HCT116 (cell line): ENCODE measurements around the gene OPCML.

Experiments used
- CEBPB ChIP-seq: IDR thresholded peaks from 2 replicates; pipeline ENCODE4 v1.6.1; 2012; ENCODE audit warnings: low read depth
- EZH2 ChIP-seq: fragments of 200-600 bp; sonication (generic); IDR thresholded peaks from 2 replicates; pipeline ENCODE4 v1.6.1; 2017; ENCODE audit warnings: antibody characterized with exemption, mixed run types
- JUND ChIP-seq: IDR thresholded peaks from 2 replicates; pipeline ENCODE4 v1.6.1; 2012
- POLR2A ChIP-seq: IDR thresholded peaks from 2 replicates; pipeline ENCODE4 v1.7.0; 2011; ENCODE audit warnings: borderline replicate concordance; ENCODE audit not compliant: insufficient read depth, insufficient read length; ENCODE audit errors: extremely low read depth
- POLR2AphosphoS5 ChIP-seq: IDR thresholded peaks from 2 replicates; pipeline ENCODE4 v1.6.1; 2011; ENCODE audit warnings: mild to moderate bottlenecking, low read depth, low read length, moderate library complexity
- RAD21 ChIP-seq: IDR thresholded peaks from 2 replicates; pipeline ENCODE4 v1.6.1; 2012; ENCODE audit warnings: low read depth, mild to moderate bottlenecking
- SIN3A ChIP-seq: IDR thresholded peaks from 2 replicates; pipeline ENCODE4 v1.6.1; 2012; ENCODE audit warnings: low read depth
- SP1 ChIP-seq: IDR thresholded peaks from 2 replicates; pipeline ENCODE4 v1.6.1; 2012; ENCODE audit warnings: low read depth
- TCF7L2 ChIP-seq: IDR thresholded peaks from 2 replicates; pipeline ENCODE4 v1.7.0; 2011; ENCODE audit warnings: borderline replicate concordance, inconsistent platforms; ENCODE audit not compliant: insufficient read depth, insufficient read length; ENCODE audit errors: extremely low read depth
- ZNF274 ChIP-seq: fragments of 200-500 bp; sonication (Bioruptor generic); IDR thresholded peaks from 2 replicates; pipeline ENCODE4 v1.6.1; 2014; ENCODE audit warnings: mild to moderate bottlenecking, low read depth, low read length, inconsistent platforms
- TF ChIP-seq, protein P1 (sequence below), 3 experiments: fragments of 200-600 bp in 1 of 3; sonication (generic) in 1 of 3; IDR thresholded peaks in 2 of 3; conservative IDR thresholded peaks in 1 of 3; 2 replicates each; pipeline ENCODE4 v1.5.1; 2012 to 2017; ENCODE audit warnings: low read depth in 2 of 3, low read length in 2 of 3, antibody characterized with exemption in 1 of 3, borderline replicate concordance in 1 of 3, control low read depth in 1 of 3, mild to moderate bottlenecking in 1 of 3, mixed read lengths in 1 of 3, mixed run types in 1 of 3, moderate library complexity in 1 of 3; ENCODE audit not compliant: insufficient read depth in 1 of 3
- TF ChIP-seq, protein P2 (sequence below): IDR thresholded peaks from 2 replicates; pipeline ENCODE4 v1.6.1; 2012

DNA sequence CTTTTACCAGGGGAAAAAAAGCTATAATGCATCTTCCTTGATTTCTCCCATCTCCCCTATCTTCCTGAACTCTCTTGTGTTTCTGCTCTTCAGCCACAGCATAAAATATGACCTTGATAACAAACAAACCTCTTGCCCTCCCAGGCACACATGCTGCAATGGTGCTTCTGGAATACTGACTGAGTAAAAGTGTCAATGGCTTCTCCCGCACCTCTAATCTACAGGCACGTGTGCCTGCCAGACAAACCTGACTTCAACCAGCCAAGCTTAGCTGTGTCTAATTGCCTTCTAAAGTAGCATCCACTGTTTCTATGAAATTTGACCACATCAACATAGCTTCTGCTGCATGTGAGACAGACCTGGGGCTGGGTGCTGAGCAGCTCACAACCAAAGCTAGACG, 12.7 kb downstream of the OPCML start:
- no peak for TF ChIP-seq JUND
- TF ChIP-seq RAD21 = no peak
- TF ChIP-seq, protein P1, sequence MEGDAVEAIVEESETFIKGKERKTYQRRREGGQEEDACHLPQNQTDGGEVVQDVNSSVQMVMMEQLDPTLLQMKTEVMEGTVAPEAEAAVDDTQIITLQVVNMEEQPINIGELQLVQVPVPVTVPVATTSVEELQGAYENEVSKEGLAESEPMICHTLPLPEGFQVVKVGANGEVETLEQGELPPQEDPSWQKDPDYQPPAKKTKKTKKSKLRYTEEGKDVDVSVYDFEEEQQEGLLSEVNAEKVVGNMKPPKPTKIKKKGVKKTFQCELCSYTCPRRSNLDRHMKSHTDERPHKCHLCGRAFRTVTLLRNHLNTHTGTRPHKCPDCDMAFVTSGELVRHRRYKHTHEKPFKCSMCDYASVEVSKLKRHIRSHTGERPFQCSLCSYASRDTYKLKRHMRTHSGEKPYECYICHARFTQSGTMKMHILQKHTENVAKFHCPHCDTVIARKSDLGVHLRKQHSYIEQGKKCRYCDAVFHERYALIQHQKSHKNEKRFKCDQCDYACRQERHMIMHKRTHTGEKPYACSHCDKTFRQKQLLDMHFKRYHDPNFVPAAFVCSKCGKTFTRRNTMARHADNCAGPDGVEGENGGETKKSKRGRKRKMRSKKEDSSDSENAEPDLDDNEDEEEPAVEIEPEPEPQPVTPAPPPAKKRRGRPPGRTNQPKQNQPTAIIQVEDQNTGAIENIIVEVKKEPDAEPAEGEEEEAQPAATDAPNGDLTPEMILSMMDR (IDR thresholded peaks at IDR 0.05 in 2 of 3, conservative IDR thresholded peaks at IDR 0.05 in 1 of 3; ENCODE audit: borderline replicate concordance in 1 of 3, insufficient read depth in 1 of 3, low read depth in 2 of 3, low read length in 2 of 3) = no peak
- TF ChIP-seq EZH2 = no peak
- TF ChIP-seq POLR2AphosphoS5 = no peak
- TF ChIP-seq SIN3A = no peak
- TF ChIP-seq, protein P2, sequence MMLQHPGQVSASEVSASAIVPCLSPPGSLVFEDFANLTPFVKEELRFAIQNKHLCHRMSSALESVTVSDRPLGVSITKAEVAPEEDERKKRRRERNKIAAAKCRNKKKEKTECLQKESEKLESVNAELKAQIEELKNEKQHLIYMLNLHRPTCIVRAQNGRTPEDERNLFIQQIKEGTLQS = no peak
- no peak for TF ChIP-seq CEBPB
- no peak for TF ChIP-seq ZNF274
- TF ChIP-seq POLR2A = no peak
- TF ChIP-seq SP1 = no peak
- TF ChIP-seq TCF7L2 = no peak
